Activated T-cell treated with anti-CD3 and anti-CD28 coated beads for 24 hours (primary cell): ENCODE results near the gene ATG10.
"Not testable (repeated sequence)": the region's sequence is repeated elsewhere in the genome, so short reads cannot be mapped to it uniquely, and the experiment has no call there.

Source experiments
- DNase-seq: peaks from one replicate; pipeline ENCODE4 v3.0.0-alpha.2; 2020; ENCODE audit warnings: low read depth

The ATG10 gene

DNA sequence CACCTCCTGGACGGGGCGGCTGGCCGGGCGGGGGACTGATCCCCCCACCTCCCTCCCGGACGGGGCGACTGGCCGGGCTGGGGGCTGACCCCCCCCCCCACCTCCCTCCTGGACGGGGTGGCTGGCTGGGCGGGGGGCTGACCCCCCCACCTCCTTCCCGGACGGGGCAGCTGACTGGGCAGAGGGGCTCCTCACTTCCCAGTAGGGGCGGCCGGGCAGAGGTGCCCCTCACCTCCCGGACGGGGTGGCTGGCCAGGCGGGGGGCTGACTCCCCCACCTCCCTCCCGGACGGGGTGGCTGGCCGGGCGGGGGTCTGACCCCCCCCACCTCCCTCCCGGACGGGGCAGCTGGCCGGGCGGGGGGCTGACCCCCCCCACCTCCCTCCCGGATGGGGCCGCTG is 11.3 kb downstream of the ATG10 start:
- DNase-seq = not testable (repeated sequence)

GRCh38 chr5:81983563-81983962 is 11.7 kb downstream of the ATG10 start:
- DNase-seq = not testable (repeated sequence)

DNA sequence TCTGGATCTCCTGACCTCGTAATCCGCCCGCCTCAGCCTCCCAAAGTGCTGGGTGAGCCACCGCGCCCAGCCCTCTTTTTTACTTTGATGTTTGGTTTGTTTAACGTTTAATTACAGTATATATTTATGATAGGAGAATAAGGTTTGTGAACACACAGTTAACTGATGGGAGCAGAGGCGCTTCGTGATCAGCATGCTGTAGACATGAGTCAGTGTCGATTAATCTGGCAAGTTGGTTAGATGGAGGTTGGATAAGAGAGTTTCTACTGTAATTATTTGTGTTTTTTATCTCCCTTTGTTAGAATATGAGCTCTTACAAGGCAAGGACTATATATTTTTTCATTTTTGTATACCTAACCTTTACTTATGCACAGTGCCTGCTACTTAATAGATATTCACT is 14.3 kb downstream of the ATG10 start:
- no peak for DNase-seq

- DNase-seq = no peak
Observed at GRCh38 chr5:81989204-81989603, 17.4 kb downstream of the ATG10 start.

DNA sequence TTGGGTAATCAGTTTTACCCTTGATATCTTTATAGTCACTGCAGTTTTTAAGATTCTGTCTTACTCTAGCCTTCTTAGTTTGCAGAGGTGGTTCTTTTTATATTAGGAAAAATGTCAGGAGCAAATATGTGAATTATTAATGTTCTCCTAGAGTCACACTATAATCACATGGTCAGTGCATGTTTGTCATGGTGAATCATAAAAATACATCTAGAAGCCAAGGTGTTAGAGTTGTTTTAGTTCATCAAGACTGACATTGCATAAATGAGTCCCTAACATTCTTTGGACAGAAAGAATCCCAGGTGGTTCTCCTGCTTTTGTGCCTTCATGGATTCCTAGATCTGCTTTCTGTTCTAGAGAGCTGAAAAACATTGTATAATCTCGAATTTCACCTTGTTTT is 22.9 kb downstream of the ATG10 start:
- no peak for DNase-seq

GRCh38 chr5:81995407-81995806 is 23.6 kb downstream of the ATG10 start:
- no peak for DNase-seq

DNA sequence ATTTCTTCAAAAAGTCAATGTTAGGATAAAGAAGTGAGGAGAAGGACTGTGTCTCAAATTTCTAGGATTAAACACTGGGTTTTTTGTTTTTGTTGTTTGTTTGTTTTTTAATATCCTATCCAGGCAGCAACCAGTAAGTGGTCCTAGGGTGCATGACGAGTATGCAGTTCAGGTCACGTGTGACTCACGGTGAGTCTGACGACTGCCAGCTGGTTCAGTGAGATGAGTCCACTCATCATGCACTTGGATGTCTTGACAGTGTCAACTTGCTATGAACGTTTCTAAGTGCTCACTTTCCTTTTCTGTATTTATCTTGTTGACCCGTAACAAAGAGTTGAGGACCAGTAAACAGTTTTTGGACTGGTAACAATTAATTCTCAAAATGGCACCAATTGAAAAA is 32.7 kb downstream of the ATG10 start:
- DNase-seq = no peak

DNA sequence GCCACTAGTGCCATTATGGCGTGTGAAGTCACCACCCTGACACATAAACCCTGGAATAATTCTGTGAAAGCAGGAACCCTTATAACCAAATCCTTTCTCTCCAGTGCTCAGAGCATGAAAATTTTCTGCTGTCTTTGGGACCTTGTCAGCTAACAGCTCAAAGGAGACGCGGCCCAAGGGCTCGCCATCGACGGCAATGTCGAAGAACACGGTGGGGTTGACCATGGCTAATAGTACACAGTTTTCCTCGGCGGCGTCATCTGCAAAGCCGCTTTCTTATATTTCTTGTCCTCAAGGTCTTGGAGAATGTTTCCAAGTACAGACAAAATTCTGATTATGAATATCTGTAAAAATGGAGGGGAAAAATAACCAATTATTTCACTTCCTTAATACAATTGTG is 38.0 kb downstream of the ATG10 start:
- DNase-seq = not testable (repeated sequence)

- DNase-seq = no peak
Observed at GRCh38 chr5:82010696-82011095, 38.9 kb downstream of the ATG10 start.

GRCh38 chr5:82011761-82012160 is 39.9 kb downstream of the ATG10 start:
- no peak for DNase-seq

DNA sequence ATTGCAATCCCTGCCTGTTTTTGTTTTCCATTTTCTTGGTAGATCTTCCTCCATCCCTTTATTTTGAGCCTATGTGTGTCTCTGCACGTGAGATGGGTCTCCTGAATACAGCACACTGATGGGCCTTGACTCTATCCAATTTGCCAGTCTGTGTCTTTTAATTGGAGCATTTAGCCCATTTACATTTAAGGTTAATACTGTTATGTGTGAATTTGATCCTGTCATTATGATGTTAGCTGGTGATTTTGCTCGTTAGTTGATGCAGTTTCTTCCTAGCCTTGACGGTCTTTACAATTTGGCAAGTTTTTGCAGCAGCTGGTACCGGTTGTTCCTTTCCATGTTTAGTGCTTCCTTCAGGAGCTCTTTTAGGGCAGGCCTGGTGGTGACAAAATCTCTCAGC is 42.8 kb downstream of the ATG10 start:
- not testable (repeated sequence) for DNase-seq

GRCh38 chr5:82018462-82018861 is 46.6 kb downstream of the ATG10 start:
- no peak for DNase-seq

DNA sequence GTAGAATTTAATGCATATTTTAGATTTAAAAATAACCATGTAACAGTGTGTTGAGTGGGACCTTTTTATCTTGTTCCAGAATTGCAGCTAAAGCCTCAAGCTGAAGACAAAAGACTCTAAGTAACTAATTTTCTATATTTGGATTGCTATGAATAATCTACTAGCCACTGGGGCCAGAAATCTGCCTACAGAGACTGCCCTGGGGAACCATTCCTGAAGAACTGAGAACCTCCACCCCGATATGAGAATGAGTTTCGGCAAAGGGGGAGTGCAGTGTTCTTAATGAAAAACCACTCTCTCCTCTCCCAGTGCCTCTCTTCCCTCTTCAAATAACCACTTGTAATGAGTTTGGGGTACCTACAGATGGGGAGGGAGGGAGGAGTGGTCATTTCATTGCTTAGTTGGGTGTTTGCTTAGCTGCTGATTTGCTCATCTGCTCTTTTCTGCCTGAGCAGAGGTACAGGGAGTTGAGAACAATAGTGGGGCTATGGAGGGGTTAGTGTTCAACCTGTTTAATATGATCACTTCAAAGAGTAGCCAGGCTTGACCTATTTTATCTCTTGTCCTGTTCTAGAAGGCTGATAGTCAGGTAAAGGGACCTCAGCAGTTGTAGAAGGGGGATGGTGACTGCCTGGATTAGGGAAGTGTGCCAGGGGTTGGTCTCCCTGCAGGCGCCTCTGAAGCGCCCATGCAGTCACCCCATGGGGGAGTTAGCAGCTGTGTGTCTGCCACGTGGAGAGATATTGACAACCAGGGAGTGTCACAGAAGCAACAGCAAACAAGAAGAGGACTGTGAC is 47.7 kb downstream of the ATG10 start:
- DNase-seq = no peak

GRCh38 chr5:82022499-82022898 is 50.7 kb downstream of the ATG10 start:
- DNase-seq = no peak

- DNase-seq = no peak
Observed at GRCh38 chr5:82023644-82024043, 51.8 kb downstream of the ATG10 start.

GRCh38 chr5:82031220-82032119 is 59.6 kb downstream of the ATG10 start:
- DNase-seq = no peak

GRCh38 chr5:82042894-82043293 is 71.1 kb downstream of the ATG10 start:
- DNase-seq = not testable (repeated sequence)

DNA sequence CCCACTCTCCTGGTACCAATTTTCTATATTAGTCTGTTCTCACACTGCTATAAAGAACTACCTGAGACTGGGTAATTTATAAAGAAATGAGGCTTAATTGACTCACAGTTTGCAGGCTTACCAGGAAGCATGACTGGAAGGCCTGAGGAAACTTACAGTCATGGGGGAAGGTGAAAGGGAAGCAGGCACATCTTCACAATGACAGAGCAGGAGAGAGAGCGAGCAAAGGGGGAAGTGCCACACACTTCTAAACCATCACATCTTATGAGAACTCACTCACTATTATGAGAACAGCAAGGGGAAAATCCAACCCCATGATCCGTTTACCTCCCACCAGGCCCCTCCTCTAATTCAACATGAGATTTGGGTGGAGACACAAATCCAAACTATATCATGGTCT is 72.2 kb downstream of the ATG10 start:
- no peak for DNase-seq

GRCh38 chr5:82045554-82046275 is 73.9 kb downstream of the ATG10 start:
- no peak for DNase-seq

GRCh38 chr5:82046276-82046647 is 74.4 kb downstream of the ATG10 start:
- no peak for DNase-seq

DNA sequence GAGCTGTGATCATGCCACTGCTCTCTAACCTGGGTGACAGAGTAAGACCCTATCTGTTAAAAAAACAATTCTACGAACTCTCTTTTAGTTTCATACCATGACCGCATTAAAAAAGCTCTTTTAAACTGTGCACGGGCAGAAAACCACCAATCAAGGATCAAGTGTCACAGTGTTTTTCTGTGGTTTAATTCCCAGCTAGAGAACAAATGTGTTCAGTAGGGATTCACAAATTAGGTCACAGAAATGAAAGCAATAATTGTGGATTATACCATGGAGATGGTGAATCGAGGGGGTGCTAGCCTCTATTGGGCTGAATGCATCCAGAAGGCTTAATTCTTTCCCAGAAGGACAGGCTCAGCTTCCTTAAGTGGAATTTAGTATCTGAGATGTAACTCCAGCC is 79.1 kb downstream of the ATG10 start:
- no peak for DNase-seq

DNA sequence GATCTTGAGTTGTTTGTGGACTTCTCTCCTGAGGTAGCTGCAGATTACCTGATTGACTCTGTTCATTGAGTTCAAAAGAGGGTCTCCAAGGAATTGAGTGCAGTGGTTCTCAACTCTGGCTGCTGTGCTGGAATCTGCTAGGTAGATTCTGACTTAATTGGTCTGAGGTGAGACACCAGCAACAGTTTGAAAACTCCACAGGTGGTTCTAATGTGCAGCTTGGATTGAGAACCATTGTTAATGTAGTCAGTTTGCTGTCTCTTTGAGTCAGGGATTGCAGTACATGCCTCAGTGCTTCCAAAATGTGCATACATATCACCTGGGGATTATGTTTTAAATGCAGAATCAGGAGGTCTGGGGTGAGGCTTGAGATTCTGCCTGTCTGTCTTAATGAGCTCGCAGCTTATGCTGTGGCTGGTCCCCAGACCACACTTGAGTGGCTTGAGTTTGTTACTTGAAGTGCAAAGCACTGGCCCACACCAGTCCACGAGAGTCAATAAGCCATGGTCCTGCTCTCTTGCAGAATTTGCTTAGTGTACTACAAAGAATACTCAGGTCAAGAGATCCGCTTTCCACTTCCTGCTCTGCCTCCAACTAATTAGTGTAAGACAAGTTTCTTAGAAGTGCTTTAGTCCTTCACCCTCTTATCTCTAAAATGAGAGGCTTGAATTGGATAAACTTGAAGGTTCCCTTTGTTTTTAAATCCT is 82.3 kb downstream of the ATG10 start:
- DNase-seq = no peak
